ENCODE results near the gene SCFD2. TPM values are rescaled to one million over a fixed set of nuclear protein-coding genes. Genes with fewer than 3 reads are reported as not detected.

SCFD2 gene
- polyA plus RNA-seq, 3 donors: 5.4 to 9.4 (median 6.7) TPM

DNA sequence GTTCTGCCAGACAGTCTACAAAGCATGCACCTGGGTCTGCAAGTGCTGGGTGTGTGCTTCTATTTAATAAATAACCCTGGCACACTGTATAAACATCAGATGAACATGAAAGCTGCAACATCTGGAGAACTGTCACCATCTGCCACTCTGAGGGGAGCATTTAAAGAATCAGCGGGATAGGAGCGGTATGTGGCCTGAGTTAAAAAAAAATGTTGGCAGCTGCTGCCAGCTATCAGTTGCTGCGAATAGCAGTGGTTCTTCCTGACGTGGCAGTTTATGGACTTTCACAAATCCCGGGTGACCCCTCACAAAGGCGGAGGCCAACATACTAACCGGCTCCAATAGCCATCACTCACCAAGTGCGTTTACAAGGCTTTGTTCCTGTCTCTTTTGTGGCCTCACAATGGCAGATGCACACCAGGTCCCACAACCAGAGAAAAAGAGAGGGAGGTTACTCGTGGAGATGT lies 408.6 kb downstream of the SCFD2 start:
- no peak overlapping the region for H3K4me3 Mint-ChIP-seq
- no peak overlapping the region for H3K9ac ChIP-seq (ENCODE audit: insufficient read depth, low read length, poor library complexity, severe bottlenecking)
- H3K79me2 ChIP-seq (ENCODE audit: insufficient read depth, low read length): no peaks in the 10 kb centered on the region
- H3K27ac Mint-ChIP-seq: no peak overlapping the region
- WGBS (ENCODE audit: insufficient coverage): 95% methylated on average over 7 of the region's 9 CpGs
- no peak overlapping the region for H3K27ac ChIP-seq (ENCODE audit: low read depth in 1 of 2, low read length in 2 of 2)
- H4K20me1 ChIP-seq (ENCODE audit: insufficient read depth, low read length): no peaks in the 10 kb centered on the region
- no peaks in the 10 kb centered on the region for H3K36me3 ChIP-seq (replicated peaks in 1 of 2; ENCODE audit: control insufficient read depth in 1 of 2, insufficient read depth in 2 of 2, low read length in 2 of 2)
- no peaks in the 10 kb centered on the region for H3K27me3 ChIP-seq (ENCODE audit: control insufficient read depth in 2 of 2, insufficient read depth in 2 of 2, low read length in 2 of 2)
- TF ChIP-seq, protein P1, sequence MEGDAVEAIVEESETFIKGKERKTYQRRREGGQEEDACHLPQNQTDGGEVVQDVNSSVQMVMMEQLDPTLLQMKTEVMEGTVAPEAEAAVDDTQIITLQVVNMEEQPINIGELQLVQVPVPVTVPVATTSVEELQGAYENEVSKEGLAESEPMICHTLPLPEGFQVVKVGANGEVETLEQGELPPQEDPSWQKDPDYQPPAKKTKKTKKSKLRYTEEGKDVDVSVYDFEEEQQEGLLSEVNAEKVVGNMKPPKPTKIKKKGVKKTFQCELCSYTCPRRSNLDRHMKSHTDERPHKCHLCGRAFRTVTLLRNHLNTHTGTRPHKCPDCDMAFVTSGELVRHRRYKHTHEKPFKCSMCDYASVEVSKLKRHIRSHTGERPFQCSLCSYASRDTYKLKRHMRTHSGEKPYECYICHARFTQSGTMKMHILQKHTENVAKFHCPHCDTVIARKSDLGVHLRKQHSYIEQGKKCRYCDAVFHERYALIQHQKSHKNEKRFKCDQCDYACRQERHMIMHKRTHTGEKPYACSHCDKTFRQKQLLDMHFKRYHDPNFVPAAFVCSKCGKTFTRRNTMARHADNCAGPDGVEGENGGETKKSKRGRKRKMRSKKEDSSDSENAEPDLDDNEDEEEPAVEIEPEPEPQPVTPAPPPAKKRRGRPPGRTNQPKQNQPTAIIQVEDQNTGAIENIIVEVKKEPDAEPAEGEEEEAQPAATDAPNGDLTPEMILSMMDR (IDR thresholded peaks at IDR 0.05): no peak
- intact Hi-C loops (cut with micrococcal nuclease): no loop called here
- peaks cover 0 to 7% of the 10 kb centered on the region in 2 donors for H3K9me3 ChIP-seq (replicated peaks in 1 of 2; ENCODE audit: control insufficient read depth in 1 of 2, insufficient read depth in 1 of 2, low read length in 2 of 2)
- no peak overlapping the region for H3K4me2 ChIP-seq (replicated peaks; ENCODE audit: extremely low read depth, low read length, poor library complexity, severe bottlenecking)
- no peak for DNase-seq
- no peaks in the 10 kb centered on the region for H3K4me1 Mint-ChIP-seq
- no peaks in the 10 kb centered on the region for H3K36me3 Mint-ChIP-seq
- H2AFZ ChIP-seq (ENCODE audit: insufficient read depth, low read depth, low read length, poor library complexity, severe bottlenecking): no peak overlapping the region
- H3K4me3 ChIP-seq (replicated peaks in 1 of 3; ENCODE audit: low read depth in 2 of 3, low read length in 3 of 3): no peak overlapping the region
- H3K9me3 Mint-ChIP-seq: peaks cover 0 to 6% (median 0%) of the 10 kb centered on the region in 7 donors
- H3K27me3 Mint-ChIP-seq (ENCODE audit: low read depth in 3 of 3): peaks cover 0 to 3% (median 0%) of the 10 kb centered on the region in 3 donors
- H3K4me1 ChIP-seq (ENCODE audit: control insufficient read depth in 1 of 2, insufficient read depth in 2 of 2, low read length in 2 of 2): no peaks in the 10 kb centered on the region

GRCh38 chr4:52956691-52957090 lies 409.2 kb downstream of the SCFD2 start:
- Histone ChIP-seq H3K4me1 (ENCODE audit: control insufficient read depth in 1 of 2, insufficient read depth in 2 of 2, low read length in 2 of 2) (no peaks in the 10 kb centered on the region), H4K20me1 (ENCODE audit: insufficient read depth, low read length) (no peaks in the 10 kb centered on the region), H3K36me3 (replicated peaks in 1 of 2; ENCODE audit: control insufficient read depth in 1 of 2, insufficient read depth in 2 of 2, low read length in 2 of 2) (no peaks in the 10 kb centered on the region), H3K9me3 (replicated peaks in 1 of 2; ENCODE audit: control insufficient read depth in 1 of 2, insufficient read depth in 1 of 2, low read length in 2 of 2) (peaks cover 0 to 7% of the 10 kb centered on the region in 2 donors), H3K9ac (ENCODE audit: insufficient read depth, low read length, poor library complexity, severe bottlenecking) (no peak overlapping the region), H3K79me2 (ENCODE audit: insufficient read depth, low read length) (no peaks in the 10 kb centered on the region), H3K27me3 (ENCODE audit: control insufficient read depth in 2 of 2, insufficient read depth in 2 of 2, low read length in 2 of 2) (no peaks in the 10 kb centered on the region), H3K27ac (ENCODE audit: low read depth in 1 of 2, low read length in 2 of 2) (no peak overlapping the region), H3K4me2 (replicated peaks; ENCODE audit: extremely low read depth, low read length, poor library complexity, severe bottlenecking) (no peak overlapping the region), H2AFZ (ENCODE audit: insufficient read depth, low read depth, low read length, poor library complexity, severe bottlenecking) (no peak overlapping the region), H3K4me3 (replicated peaks in 1 of 3; ENCODE audit: low read depth in 2 of 3, low read length in 3 of 3) (no peak overlapping the region)
- Mint-ChIP-seq H3K4me3 (no peak overlapping the region), H3K4me1 (no peaks in the 10 kb centered on the region), H3K36me3 (no peaks in the 10 kb centered on the region), H3K9me3 (peaks cover 0 to 6% (median 0%) of the 10 kb centered on the region in 7 donors), H3K27ac (no peak overlapping the region), H3K27me3 (ENCODE audit: low read depth in 3 of 3) (peaks cover 0 to 3% (median 0%) of the 10 kb centered on the region in 3 donors)
- TF ChIP-seq, protein P1 (IDR thresholded peaks at IDR 0.05): no peak
- intact Hi-C loops (cut with micrococcal nuclease): no loop called here
- DNase-seq: no peak
- 86% methylated on average over 1 of the region's 2 CpGs for WGBS (ENCODE audit: insufficient coverage)
